Mesothelial cell of epicardium (in vitro differentiated cells): Measurements from ENCODE around the gene POLN. TPM values are rescaled to one million over a fixed set of nuclear protein-coding genes. Genes with fewer than 3 reads are reported as not detected.
"Not testable (repeated sequence)": the region's sequence is repeated elsewhere in the genome, so short reads cannot be mapped to it uniquely, and the experiment has no call there.

ENCODE experiments used
- DNase-seq, 2 experiments: peaks; one replicate each; pipeline ENCODE4 v3.0.0; 2021; ENCODE audit warnings: low spot score in 2 of 2; ENCODE audit not compliant: unreplicated experiment in 2 of 2
- H3K27ac Mint-ChIP-seq: 2 replicates; pipeline ENCODE4 v1.8.0; 2021; ENCODE audit warnings: mixed read lengths
- H3K27me3 Mint-ChIP-seq: 2 replicates; pipeline ENCODE4 v1.8.0; 2021; ENCODE audit warnings: low read depth, mixed read lengths
- H3K36me3 Mint-ChIP-seq: 2 replicates; pipeline ENCODE4 v1.8.0; 2021; ENCODE audit warnings: mixed read lengths
- H3K4me1 Mint-ChIP-seq: 2 replicates; pipeline ENCODE4 v1.8.0; 2021; ENCODE audit warnings: mixed read lengths
- H3K4me3 Mint-ChIP-seq: 2 replicates; pipeline ENCODE4 v1.8.0; 2021; ENCODE audit warnings: mild to moderate bottlenecking, moderate library complexity, mixed read lengths
- H3K9me3 Mint-ChIP-seq: 2 replicates; pipeline ENCODE4 v1.8.0; 2021; ENCODE audit warnings: mixed read lengths
- CTCF ChIP-seq: fragments of 200-600 bp; sonication (generic); IDR thresholded peaks from one replicate; pipeline ENCODE4 v1.5.0; 2021; ENCODE audit warnings: antibody characterized with exemption; ENCODE audit not compliant: unreplicated experiment
- total RNA-seq: library from RNA; stranded (reverse); gene quantifications from 3 replicates; pipeline ENCODE4 v1.2.1, GENCODE V29; 2021

POLN gene
- total RNA-seq, 1 donor from 2014 or later, result 5.8 TPM

GRCh38 chr4:2036866-2037265 is 205.1 kb downstream of the POLN start:
- H3K4me3 Mint-ChIP-seq, result no peak overlapping the region
- no peak overlapping the region for H3K27ac Mint-ChIP-seq
- H3K4me1 Mint-ChIP-seq, result peaks cover 1% of the 10 kb centered on the region
- TF ChIP-seq CTCF, result no peak
- H3K9me3 Mint-ChIP-seq, result peaks cover 7% of the 10 kb centered on the region
- peaks cover 66% of the 10 kb centered on the region for H3K27me3 Mint-ChIP-seq
- H3K36me3 Mint-ChIP-seq, result peaks cover 2% of the 10 kb centered on the region
- no peak for DNase-seq

GRCh38 chr4:2036327-2036726 is 205.6 kb downstream of the POLN start:
- peaks cover 63% of the 10 kb centered on the region for H3K27me3 Mint-ChIP-seq
- H3K4me1 Mint-ChIP-seq, result peaks cover 1% of the 10 kb centered on the region
- peaks cover 7% of the 10 kb centered on the region for H3K9me3 Mint-ChIP-seq
- no peak for TF ChIP-seq CTCF
- peaks cover 2% of the 10 kb centered on the region for H3K36me3 Mint-ChIP-seq
- no peak overlapping the region for H3K4me3 Mint-ChIP-seq
- no peak overlapping the region for H3K27ac Mint-ChIP-seq
- no peak for DNase-seq

- peaks cover 31% of the 10 kb centered on the region for H3K9me3 Mint-ChIP-seq
- H3K4me3 Mint-ChIP-seq, H3K36me3 Mint-ChIP-seq, H3K4me1 Mint-ChIP-seq, DNase-seq, H3K27ac Mint-ChIP-seq: not testable (repeated sequence)
- peaks cover 78% of the 10 kb centered on the region for H3K27me3 Mint-ChIP-seq
Measured at GRCh38 chr4:2031161-2031560, 210.8 kb downstream of the POLN start.

GRCh38 chr4:2027120-2027519 is 214.8 kb downstream of the POLN start:
- not testable (repeated sequence) for H3K27ac Mint-ChIP-seq, H3K36me3 Mint-ChIP-seq, H3K4me1 Mint-ChIP-seq, DNase-seq, H3K4me3 Mint-ChIP-seq
- peaks cover 28% of the 10 kb centered on the region for H3K9me3 Mint-ChIP-seq
- H3K27me3 Mint-ChIP-seq, result peaks cover 60% of the 10 kb centered on the region

- H3K4me1 Mint-ChIP-seq, result peaks cover 16% of the 10 kb centered on the region
- no peaks in the 10 kb centered on the region for H3K36me3 Mint-ChIP-seq
- no peak overlapping the region for H3K27ac Mint-ChIP-seq
- H3K9me3 Mint-ChIP-seq, result peaks cover 24% of the 10 kb centered on the region
- H3K4me3 Mint-ChIP-seq, result no peak overlapping the region
- no peak for TF ChIP-seq CTCF
- no peak for DNase-seq
- peaks cover 58% of the 10 kb centered on the region for H3K27me3 Mint-ChIP-seq
Measured at GRCh38 chr4:2025817-2026216, 216.1 kb downstream of the POLN start.

GRCh38 chr4:2024683-2025082 is 217.2 kb downstream of the POLN start:
- Mint-ChIP-seq H3K9me3 (peaks cover 20% of the 10 kb centered on the region), H3K4me3 (no peak overlapping the region), H3K36me3 (no peaks in the 10 kb centered on the region), H3K27me3 (peaks cover 51% of the 10 kb centered on the region), H3K4me1 (peaks cover 16% of the 10 kb centered on the region), H3K27ac (no peak overlapping the region)
- DNase-seq, result no peak
- no peak for TF ChIP-seq CTCF

Other genes with a start within 250 kb of the POLN start
- gene NELFA, start 233.1 kb downstream of the POLN start, total RNA-seq, result 53.0 to 55.8 TPM (median 55.8 TPM) in 3 replicates
- gene NAT8L, start 182.8 kb downstream of the POLN start, total RNA-seq, result 25.2 to 28.2 TPM (median 25.2 TPM) in 3 replicates
- 15.4 to 16.9 TPM (median 16.6 TPM) in 3 replicates for gene HAUS3, start within 50 bp of the POLN start, total RNA-seq
- gene MXD4, start 20.0 kb upstream of the POLN start, total RNA-seq, result 95.2 to 104 TPM (median 99.4 TPM) in 3 replicates
- 0.38 to 0.51 TPM (median 0.45 TPM) in 3 replicates for gene ZFYVE28, start 176.5 kb upstream of the POLN start, total RNA-seq
- 0.11 TPM in 1 of 3 replicates, not detected in the others for gene CFAP99, start 176.8 kb upstream of the POLN start, total RNA-seq
- gene RNF4, start 227.0 kb upstream of the POLN start, total RNA-seq, result 59.8 to 63.8 TPM (median 61.0 TPM) in 3 replicates